Thyroid gland (tissue), 4 donors: ENCODE data around the gene BLCAP. TPM values are rescaled to one million over a fixed set of nuclear protein-coding genes. Genes with fewer than 3 reads are reported as not detected.
A peak's percentile ranks its signal among the peaks of the same experiment; 100 is the strongest.

Experiments used
- DNase-seq, 2 donors: peaks; one replicate each; pipeline ENCODE4 v3.0.0-alpha.2; 2019
- H3K27ac ChIP-seq, 3 donors: fragments of 200-600 bp; sonication (generic); 1 replicate in 2 of 3; 2 replicates in 1 of 3; pipeline ENCODE4 v1.5.1; 2016 to 2019; ENCODE audit warnings: mild to moderate bottlenecking in 1 of 3, moderate library complexity in 1 of 3
- H3K27me3 ChIP-seq: fragments of 200-600 bp; sonication (generic); one replicate; pipeline ENCODE4 v1.5.1; 2019
- H3K36me3 ChIP-seq, 2 donors: fragments of 200-600 bp; sonication (generic); one replicate each; pipeline ENCODE4 v1.5.1; 2016 to 2019
- H3K4me1 ChIP-seq, 2 donors: fragments of 200-600 bp; sonication (generic); one replicate each; pipeline ENCODE4 v1.5.1; 2017 to 2019
- H3K4me3 ChIP-seq, 3 donors: fragments of 200-600 bp; sonication (generic); replicated peaks in 1 of 3; 1 replicate in 2 of 3; 2 replicates in 1 of 3; pipeline ENCODE4 v1.5.1; 2016; ENCODE audit warnings: mild to moderate bottlenecking in 1 of 3
- H3K9me3 ChIP-seq: fragments of 200-600 bp; sonication (generic); one replicate; pipeline ENCODE4 v1.5.1; 2017
- CTCF ChIP-seq, 6 experiments: fragments of 200-600 bp in 3 of 6; fragments of 450-650 bp in 3 of 6; sonication (generic) in 3 of 6; IDR thresholded peaks; one replicate each; pipeline ENCODE4 v1.5.1; 2016 to 2019; ENCODE audit warnings: antibody characterized with exemption in 6 of 6, mild to moderate bottlenecking in 2 of 6, inconsistent platforms in 1 of 6, moderate library complexity in 1 of 6
- POLR2A ChIP-seq, 2 donors: fragments of 450-650 bp; IDR thresholded peaks; one replicate each; pipeline ENCODE4 v1.6.1; 2017; ENCODE audit warnings: antibody characterized with exemption in 2 of 2, mild to moderate bottlenecking in 2 of 2, moderate library complexity in 1 of 2
- WGBS, 2 donors: methylation state at CpG; one replicate each; pipeline ENCODE4 v1.1.5; 2017; 5-methylcytosine and 5-hydroxymethylcytosine counted together
- intact Hi-C: fragments of 100-400 bp; cut with DNase I; formaldehyde crosslinking; loops from one replicate; pipeline ENCODE4 v1.15.1; 2023
- total RNA-seq, 4 donors: library from RNA; depleted of rRNA; stranded (reverse); fragments of >200 nt; gene quantifications; one replicate each; pipeline ENCODE4 v1.2.3, GENCODE V29; 2016

BLCAP gene
- total RNA-seq, 4 donors from 2014 or later, result 56.6 to 80.3 (median 64.5) TPM

- Histone ChIP-seq H3K27me3 (peaks cover 4% of the 10 kb centered on the region), H3K36me3 (no peaks in the 10 kb centered on the region), H3K4me1 (peaks cover 0 to 5% of the 10 kb centered on the region in 2 donors), H3K4me3 (no peak overlapping the region), H3K9me3 (no peaks in the 10 kb centered on the region), H3K27ac (no peak overlapping the region)
- TF ChIP-seq POLR2A (IDR thresholded peaks at IDR 0.05) (no peak), CTCF (IDR thresholded peaks at IDR 0.05) (no peak)
- DNase-seq, result no peak
- intact Hi-C loops, result no loop called here
- 52 to 64% methylated on average over 5 of the region's 5 CpGs for WGBS, 2 donors
Observed at GRCh38 chr20:37566590-37567330, 39.1 kb upstream of the BLCAP start.

GRCh38 chr20:37565134-37565811, 37.6 kb upstream of the BLCAP start:
- no peak for DNase-seq
- 68 to 72% methylated on average over 14 of the region's 14 CpGs for WGBS, 2 donors
- intact Hi-C loops, result no loop called here
- no peaks in the 10 kb centered on the region for H3K36me3 ChIP-seq
- H3K9me3 ChIP-seq, result no peaks in the 10 kb centered on the region
- no peak for TF ChIP-seq CTCF (IDR thresholded peaks at IDR 0.05)
- TF ChIP-seq POLR2A (IDR thresholded peaks at IDR 0.05), result no peak
- peaks cover 4% of the 10 kb centered on the region for H3K27me3 ChIP-seq
- no peak overlapping the region for H3K27ac ChIP-seq
- H3K4me1 ChIP-seq, result peaks cover 0 to 5% of the 10 kb centered on the region in 2 donors
- H3K4me3 ChIP-seq, result no peak overlapping the region

- Histone ChIP-seq H3K4me3 (no peak overlapping the region), H3K4me1 (peaks cover 0 to 5% of the 10 kb centered on the region in 2 donors), H3K9me3 (no peaks in the 10 kb centered on the region), H3K36me3 (no peaks in the 10 kb centered on the region), H3K27me3 (peaks cover 4% of the 10 kb centered on the region), H3K27ac (no peak overlapping the region)
- intact Hi-C loops, result loop anchor here (5.0 kb wide), 1 partner anchor 663 kb away; no protein-coding TSS in a partner anchor
- TF ChIP-seq CTCF (IDR thresholded peaks at IDR 0.05), result peak; percentile 52 to 91 (median 63)
- TF ChIP-seq POLR2A (IDR thresholded peaks at IDR 0.05), result no peak
- WGBS, 2 donors, result 22 to 23% methylated on average over 13 to 17 of the region's 34 CpGs
- DNase-seq, result peak; percentile 20 to 36
Observed at GRCh38 chr20:37564388-37565133, 36.9 kb upstream of the BLCAP start.

- Histone ChIP-seq H3K9me3 (no peaks in the 10 kb centered on the region), H3K27me3 (peaks cover 4% of the 10 kb centered on the region), H3K27ac (no peak overlapping the region), H3K36me3 (no peaks in the 10 kb centered on the region), H3K4me3 (no peak overlapping the region), H3K4me1 (peaks cover 0 to 5% of the 10 kb centered on the region in 2 donors)
- 27 to 34% methylated on average over 15 of the region's 19 CpGs for WGBS, 2 donors
- DNase-seq, result no peak
- intact Hi-C loops, result loop anchor here (5.0 kb wide), 1 partner anchor 663 kb away; no protein-coding TSS in a partner anchor
- TF ChIP-seq POLR2A (IDR thresholded peaks at IDR 0.05) (no peak), CTCF (IDR thresholded peaks at IDR 0.05) (no peak)
Observed at GRCh38 chr20:37564016-37564387, 36.3 kb upstream of the BLCAP start.
